ENCODE results near the gene CYLD.

CYLD gene

GRCh38 chr16:50808929-50809538 lies 67.1 kb downstream of the CYLD start:
- Histone ChIP-seq H3K27ac (ENCODE audit: low read depth, low read length) (no peak overlapping the region), H3K36me3 (ENCODE audit: control insufficient read depth, insufficient read depth, low read length) (no peaks in the 10 kb centered on the region), H3K9ac (ENCODE audit: low read length) (no peak overlapping the region), H3K27me3 (ENCODE audit: control insufficient read depth, insufficient read depth, low read length) (no peaks in the 10 kb centered on the region), H3K4me3 (ENCODE audit: low read depth, low read length) (no peak overlapping the region), H3K9me3 (ENCODE audit: control insufficient read depth, insufficient read depth, low read depth, low read length) (no peaks in the 10 kb centered on the region), H3K4me1 (ENCODE audit: control insufficient read depth, insufficient read depth, low read length) (peaks cover 16% of the 10 kb centered on the region; the same call in 1 of the 2 replicates)

- no peak overlapping the region for H3K27ac ChIP-seq (ENCODE audit: low read depth, low read length)
- no peaks in the 10 kb centered on the region for H3K9me3 ChIP-seq (ENCODE audit: control insufficient read depth, insufficient read depth, low read depth, low read length)
- peaks cover 11% of the 10 kb centered on the region; the same call in 1 of the 2 replicates for H3K4me1 ChIP-seq (ENCODE audit: control insufficient read depth, insufficient read depth, low read length)
- no peak overlapping the region for H3K4me3 ChIP-seq (ENCODE audit: low read depth, low read length)
- no peaks in the 10 kb centered on the region for H3K27me3 ChIP-seq (ENCODE audit: control insufficient read depth, insufficient read depth, low read length)
- no peak overlapping the region for H3K9ac ChIP-seq (ENCODE audit: low read length)
- H3K36me3 ChIP-seq (ENCODE audit: control insufficient read depth, insufficient read depth, low read length), result no peaks in the 10 kb centered on the region
Measured at GRCh38 chr16:50809561-50809960, 67.7 kb downstream of the CYLD start.

DNA sequence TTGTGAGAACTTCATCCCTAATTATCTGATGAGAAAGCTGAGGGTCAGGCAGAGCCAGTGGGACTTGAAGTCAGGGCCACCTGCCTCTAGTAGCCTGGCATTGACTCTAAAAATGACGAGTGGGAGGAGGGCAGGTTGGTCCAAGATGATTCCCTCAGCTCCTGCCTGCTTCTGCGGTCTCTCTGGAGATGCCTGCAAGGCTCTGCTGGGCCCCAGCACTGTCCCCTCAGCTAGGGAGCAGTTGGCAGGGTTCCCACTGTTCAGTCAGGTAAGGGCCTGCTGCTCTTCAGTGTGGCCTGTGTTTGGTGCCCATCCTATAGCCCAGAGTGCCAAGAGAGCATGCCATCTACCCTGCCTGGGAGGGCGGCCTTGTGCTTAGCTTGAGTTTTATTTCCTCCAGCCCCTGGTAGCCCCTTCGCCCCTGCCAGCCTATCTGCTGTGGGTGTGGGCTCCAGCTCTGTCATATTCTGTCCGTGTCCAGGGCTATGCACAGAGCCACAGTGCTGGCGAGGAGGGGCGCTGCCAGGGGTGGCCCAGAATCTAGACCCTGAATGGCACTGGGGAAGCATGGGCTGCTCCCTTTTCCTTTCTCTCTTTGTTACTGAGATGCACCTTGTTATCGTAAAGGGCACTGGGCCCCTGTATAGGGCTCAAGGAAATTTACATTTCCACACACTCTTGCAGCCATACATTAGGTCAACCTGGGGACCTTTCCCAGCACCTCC lies 68.5 kb downstream of the CYLD start:
- no peak overlapping the region for H3K4me3 ChIP-seq (ENCODE audit: low read depth, low read length)
- peaks cover 10% of the 10 kb centered on the region; the same call in 1 of the 2 replicates for H3K4me1 ChIP-seq (ENCODE audit: control insufficient read depth, insufficient read depth, low read length)
- no peak overlapping the region for H3K27ac ChIP-seq (ENCODE audit: low read depth, low read length)
- no peaks in the 10 kb centered on the region for H3K9me3 ChIP-seq (ENCODE audit: control insufficient read depth, insufficient read depth, low read depth, low read length)
- H3K36me3 ChIP-seq (ENCODE audit: control insufficient read depth, insufficient read depth, low read length), result no peaks in the 10 kb centered on the region
- H3K9ac ChIP-seq (ENCODE audit: low read length), result no peak overlapping the region
- H3K27me3 ChIP-seq (ENCODE audit: control insufficient read depth, insufficient read depth, low read length), result no peaks in the 10 kb centered on the region

DNA sequence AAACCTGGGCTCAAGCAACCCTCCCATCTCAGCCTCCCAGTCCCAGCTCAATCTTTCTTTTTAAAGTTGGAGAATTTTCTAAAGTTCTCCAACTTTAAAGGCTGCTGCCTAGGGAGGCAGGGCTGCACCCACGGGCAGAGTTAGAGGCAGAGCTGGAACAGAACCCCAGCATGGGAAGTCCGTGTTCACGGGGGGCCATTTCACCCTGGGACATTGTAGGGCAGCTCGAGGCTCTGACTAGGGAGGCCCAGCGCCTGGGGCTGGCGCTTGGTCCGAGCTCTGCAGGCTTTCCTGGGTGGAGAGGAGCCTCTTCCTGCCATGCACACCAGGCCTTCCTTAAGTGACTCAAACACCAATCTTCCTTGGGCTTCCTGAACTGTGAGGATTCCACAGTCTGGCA lies 70.2 kb downstream of the CYLD start:
- H3K4me1 ChIP-seq (ENCODE audit: control insufficient read depth, insufficient read depth, low read length), result peaks cover 10% of the 10 kb centered on the region; the same call in 1 of the 2 replicates
- no peaks in the 10 kb centered on the region for H3K9me3 ChIP-seq (ENCODE audit: control insufficient read depth, insufficient read depth, low read depth, low read length)
- no peaks in the 10 kb centered on the region for H3K36me3 ChIP-seq (ENCODE audit: control insufficient read depth, insufficient read depth, low read length)
- H3K27me3 ChIP-seq (ENCODE audit: control insufficient read depth, insufficient read depth, low read length), result no peaks in the 10 kb centered on the region
- H3K4me3 ChIP-seq (ENCODE audit: low read depth, low read length), result no peak overlapping the region
- no peak overlapping the region for H3K27ac ChIP-seq (ENCODE audit: low read depth, low read length)
- H3K9ac ChIP-seq (ENCODE audit: low read length), result no peak overlapping the region

- Histone ChIP-seq H3K9ac (ENCODE audit: low read length) (no peak overlapping the region), H3K4me3 (ENCODE audit: low read depth, low read length) (no peak overlapping the region), H3K9me3 (ENCODE audit: control insufficient read depth, insufficient read depth, low read depth, low read length) (no peaks in the 10 kb centered on the region), H3K4me1 (ENCODE audit: control insufficient read depth, insufficient read depth, low read length) (peaks cover 10% of the 10 kb centered on the region; the same call in 1 of the 2 replicates), H3K27me3 (ENCODE audit: control insufficient read depth, insufficient read depth, low read length) (no peaks in the 10 kb centered on the region), H3K27ac (ENCODE audit: low read depth, low read length) (no peak overlapping the region), H3K36me3 (ENCODE audit: control insufficient read depth, insufficient read depth, low read length) (no peaks in the 10 kb centered on the region)
Measured at GRCh38 chr16:50812876-50813466, 71.1 kb downstream of the CYLD start.

DNA sequence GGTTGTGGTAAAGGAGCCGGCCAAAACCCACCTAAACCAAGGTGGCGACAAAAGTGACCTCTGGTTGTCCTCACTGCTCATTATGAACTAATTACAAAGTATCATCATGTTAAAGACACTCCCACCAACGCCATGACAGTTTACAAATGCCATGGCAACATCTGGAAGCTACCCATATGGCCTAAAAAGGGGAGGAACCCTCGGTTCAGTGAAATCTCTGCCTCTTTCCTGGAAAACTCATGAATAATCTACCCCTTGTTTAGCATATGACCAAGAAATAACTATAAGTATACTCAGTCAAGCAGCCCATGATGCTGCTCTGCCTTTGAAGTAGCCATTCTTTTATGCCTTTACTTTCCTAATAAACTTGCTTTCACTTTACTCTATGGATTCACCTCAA lies 72.2 kb downstream of the CYLD start:
- Histone ChIP-seq H3K36me3 (ENCODE audit: control insufficient read depth, insufficient read depth, low read length) (no peaks in the 10 kb centered on the region), H3K9ac (ENCODE audit: low read length) (no peak overlapping the region), H3K4me3 (ENCODE audit: low read depth, low read length) (no peak overlapping the region), H3K4me1 (ENCODE audit: control insufficient read depth, insufficient read depth, low read length) (peaks cover 7% of the 10 kb centered on the region; the same call in 1 of the 2 replicates), H3K27me3 (ENCODE audit: control insufficient read depth, insufficient read depth, low read length) (no peaks in the 10 kb centered on the region), H3K27ac (ENCODE audit: low read depth, low read length) (no peak overlapping the region), H3K9me3 (ENCODE audit: control insufficient read depth, insufficient read depth, low read depth, low read length) (no peaks in the 10 kb centered on the region)

DNA sequence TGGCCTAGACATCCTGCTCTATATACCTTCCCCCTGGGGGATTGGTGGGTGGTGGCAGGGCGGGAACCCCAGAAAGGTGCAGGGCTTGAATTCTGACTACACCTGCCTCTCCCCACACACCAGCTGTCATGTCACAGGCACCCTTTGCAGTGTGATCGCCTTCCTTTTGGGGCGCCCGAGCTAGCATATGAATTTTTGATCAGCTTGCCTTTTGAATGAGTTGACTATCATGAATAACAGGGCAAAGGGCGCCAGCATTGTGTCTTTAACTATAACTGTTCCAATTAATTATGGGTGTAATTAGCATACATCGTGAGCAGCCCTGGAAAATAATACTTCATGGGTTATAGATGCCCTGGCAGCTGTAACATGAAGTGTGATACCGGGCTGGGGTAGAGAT lies 72.7 kb downstream of the CYLD start:
- no peak overlapping the region for H3K4me3 ChIP-seq (ENCODE audit: low read depth, low read length)
- H3K9me3 ChIP-seq (ENCODE audit: control insufficient read depth, insufficient read depth, low read depth, low read length), result no peaks in the 10 kb centered on the region
- H3K9ac ChIP-seq (ENCODE audit: low read length), result no peak overlapping the region
- no peak overlapping the region for H3K27ac ChIP-seq (ENCODE audit: low read depth, low read length)
- peaks cover 2% of the 10 kb centered on the region; the same call in 1 of the 2 replicates for H3K4me1 ChIP-seq (ENCODE audit: control insufficient read depth, insufficient read depth, low read length)
- H3K27me3 ChIP-seq (ENCODE audit: control insufficient read depth, insufficient read depth, low read length), result no peaks in the 10 kb centered on the region
- no peaks in the 10 kb centered on the region for H3K36me3 ChIP-seq (ENCODE audit: control insufficient read depth, insufficient read depth, low read length)

DNA sequence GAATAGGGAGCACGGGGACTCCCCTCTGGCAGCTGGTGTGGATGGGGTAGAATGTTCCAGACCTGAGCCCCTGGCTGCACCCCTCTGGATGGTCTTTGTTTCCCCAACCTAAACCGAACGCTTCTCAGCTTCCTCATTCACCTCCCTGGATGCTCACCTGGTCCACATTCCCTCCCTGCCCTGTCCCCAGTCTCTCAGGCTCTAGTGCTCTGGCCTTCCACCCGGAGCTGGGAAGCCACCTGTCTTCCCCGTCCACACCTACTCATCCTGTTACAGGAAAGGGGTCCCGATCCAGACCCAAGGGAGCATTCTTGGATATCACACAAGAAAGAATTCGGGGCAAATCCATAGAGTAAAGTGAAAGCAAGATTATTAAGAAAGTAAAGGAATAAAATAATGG lies 73.5 kb downstream of the CYLD start:
- Histone ChIP-seq H3K9me3 (ENCODE audit: control insufficient read depth, insufficient read depth, low read depth, low read length) (no peaks in the 10 kb centered on the region), H3K9ac (ENCODE audit: low read length) (no peak overlapping the region), H3K4me3 (ENCODE audit: low read depth, low read length) (no peak overlapping the region), H3K27me3 (ENCODE audit: control insufficient read depth, insufficient read depth, low read length) (no peaks in the 10 kb centered on the region), H3K4me1 (ENCODE audit: control insufficient read depth, insufficient read depth, low read length) (no peaks in the 10 kb centered on the region), H3K27ac (ENCODE audit: low read depth, low read length) (no peak overlapping the region), H3K36me3 (ENCODE audit: control insufficient read depth, insufficient read depth, low read length) (no peaks in the 10 kb centered on the region)

DNA sequence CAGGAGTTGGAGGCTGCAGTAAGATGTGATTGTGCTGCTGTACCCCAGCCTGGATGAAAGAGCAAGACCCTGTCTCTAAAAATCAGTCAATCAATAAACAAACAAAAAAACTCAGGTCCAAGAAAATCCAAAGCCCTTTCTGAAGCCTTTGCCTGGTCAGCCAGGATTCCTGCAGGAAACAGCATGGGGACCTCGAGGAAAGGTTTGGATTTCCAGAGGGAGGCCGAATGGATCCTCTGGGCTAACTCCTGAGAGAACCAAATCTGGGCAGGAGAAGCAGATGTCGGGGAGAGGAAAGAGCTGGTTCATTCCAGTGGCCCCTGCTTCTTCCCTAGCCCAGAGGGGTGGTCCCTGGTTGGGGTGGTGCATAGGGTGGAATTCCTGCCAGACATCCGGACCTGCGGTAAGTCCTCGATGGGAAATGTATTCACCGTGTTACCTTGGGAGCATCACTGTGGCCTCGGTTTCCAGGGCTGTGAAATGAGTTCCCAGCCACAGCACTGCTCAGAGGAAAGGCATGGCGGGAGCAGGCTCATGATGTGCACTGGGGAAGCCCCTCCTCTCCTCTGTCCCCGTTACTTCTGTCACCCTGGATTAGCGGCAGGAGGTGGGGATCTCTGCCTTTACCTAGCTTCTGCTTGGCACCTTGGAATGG lies 75.1 kb downstream of the CYLD start:
- Histone ChIP-seq H3K36me3 (ENCODE audit: control insufficient read depth, insufficient read depth, low read length) (no peaks in the 10 kb centered on the region), H3K4me3 (ENCODE audit: low read depth, low read length) (no peak overlapping the region), H3K4me1 (ENCODE audit: control insufficient read depth, insufficient read depth, low read length) (no peaks in the 10 kb centered on the region), H3K27me3 (ENCODE audit: control insufficient read depth, insufficient read depth, low read length) (no peaks in the 10 kb centered on the region), H3K9me3 (ENCODE audit: control insufficient read depth, insufficient read depth, low read depth, low read length) (no peaks in the 10 kb centered on the region), H3K27ac (ENCODE audit: low read depth, low read length) (no peak overlapping the region), H3K9ac (ENCODE audit: low read length) (no peak overlapping the region)

DNA sequence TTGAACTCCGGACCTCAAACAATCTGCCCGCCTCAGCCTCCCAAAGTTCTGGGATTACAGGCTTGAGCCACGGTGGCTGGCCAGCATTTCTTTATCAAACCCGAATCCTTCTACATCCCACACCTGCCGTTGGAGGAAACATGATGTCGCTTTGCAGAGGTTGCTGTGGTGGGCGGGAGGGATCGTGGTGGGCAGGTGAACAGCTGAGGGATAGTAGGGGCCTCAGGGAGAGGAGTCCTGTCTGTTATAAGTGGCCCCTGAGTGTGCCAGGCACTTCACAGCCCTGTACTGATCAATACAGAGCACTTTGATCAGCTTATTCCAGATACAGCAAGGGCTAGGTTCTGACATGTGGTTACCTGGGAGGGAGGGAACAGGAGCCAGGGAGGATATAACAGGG lies 76.5 kb downstream of the CYLD start:
- no peak overlapping the region for H3K9ac ChIP-seq (ENCODE audit: low read length)

DNA sequence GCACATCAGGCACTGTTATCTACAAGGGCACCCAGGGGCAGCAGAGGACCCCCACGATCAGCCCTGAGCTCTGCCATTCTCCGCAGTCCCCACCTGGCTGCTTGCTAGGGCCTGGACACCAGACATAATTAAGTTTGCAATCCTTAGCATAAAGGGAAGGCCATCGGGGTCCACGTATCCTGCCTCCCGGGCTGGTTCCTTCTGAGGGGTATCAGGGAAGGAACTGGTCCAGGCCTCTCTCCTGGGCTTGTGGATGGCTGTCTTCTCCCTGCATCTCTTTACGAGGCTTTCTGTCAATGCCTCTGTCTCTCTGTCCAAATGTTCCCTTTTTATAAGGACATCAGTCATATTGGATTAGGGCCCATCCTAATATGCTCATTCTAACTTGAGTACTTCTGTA lies 77.8 kb downstream of the CYLD start:
- no peaks in the 10 kb centered on the region for H3K36me3 ChIP-seq (ENCODE audit: control insufficient read depth, insufficient read depth, low read length)
- no peak overlapping the region for H3K9ac ChIP-seq (ENCODE audit: low read length)
- H3K9me3 ChIP-seq (ENCODE audit: control insufficient read depth, insufficient read depth, low read depth, low read length), result no peaks in the 10 kb centered on the region
- no peaks in the 10 kb centered on the region for H3K4me1 ChIP-seq (ENCODE audit: control insufficient read depth, insufficient read depth, low read length)
- no peak overlapping the region for H3K27ac ChIP-seq (ENCODE audit: low read depth, low read length)
- no peak overlapping the region for H3K4me3 ChIP-seq (ENCODE audit: low read depth, low read length)
- no peaks in the 10 kb centered on the region for H3K27me3 ChIP-seq (ENCODE audit: control insufficient read depth, insufficient read depth, low read length)

More for the DNA sequence above, 76.5 kb downstream of the CYLD start:
- H3K4me1 ChIP-seq (ENCODE audit: control insufficient read depth, insufficient read depth, low read length), result no peaks in the 10 kb centered on the region
- no peaks in the 10 kb centered on the region for H3K9me3 ChIP-seq (ENCODE audit: control insufficient read depth, insufficient read depth, low read depth, low read length)
- H3K36me3 ChIP-seq (ENCODE audit: control insufficient read depth, insufficient read depth, low read length), result no peaks in the 10 kb centered on the region
- no peaks in the 10 kb centered on the region for H3K27me3 ChIP-seq (ENCODE audit: control insufficient read depth, insufficient read depth, low read length)
- H3K27ac ChIP-seq (ENCODE audit: low read depth, low read length), result no peak overlapping the region
- H3K4me3 ChIP-seq (ENCODE audit: low read depth, low read length), result no peak overlapping the region
